ELF-1 (cell line): ENCODE results near the gene CDC42EP4.
"Not testable (repeated sequence)": the region's sequence is repeated elsewhere in the genome, so short reads cannot be mapped to it uniquely, and the experiment has no call there.

Experiments
- DNase-seq: peaks from one replicate; pipeline ENCODE4 v3.0.0-alpha.2; 2016; ENCODE audit warnings: low read depth, low spot score

CDC42EP4 gene

GRCh38 chr17:73280191-73280590 lies 31.6 kb downstream of the CDC42EP4 start:
- no peak for DNase-seq

DNA sequence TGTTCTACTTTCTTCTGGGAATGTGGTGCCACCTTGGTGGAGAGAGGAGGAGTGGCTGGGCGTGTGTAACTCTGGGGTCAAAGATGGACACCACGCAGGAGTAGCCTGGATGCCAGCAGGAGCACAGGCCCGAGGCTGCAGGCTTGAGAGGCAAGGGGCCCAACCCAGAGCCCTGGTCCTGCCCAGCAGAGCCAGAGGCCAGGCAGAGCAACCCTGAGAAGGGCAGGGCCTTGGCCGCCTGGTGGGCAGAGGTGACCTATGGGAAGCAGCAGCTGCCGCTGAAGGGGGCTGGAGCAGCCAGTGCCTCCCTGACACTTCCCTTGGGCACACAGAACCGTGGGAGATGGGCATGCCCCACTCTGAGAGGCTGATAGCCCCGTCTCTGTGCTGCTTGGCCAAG lies 32.1 kb downstream of the CDC42EP4 start:
- DNase-seq = no peak

GRCh38 chr17:73278465-73279453 lies 33.0 kb downstream of the CDC42EP4 start:
- no peak for DNase-seq

DNA sequence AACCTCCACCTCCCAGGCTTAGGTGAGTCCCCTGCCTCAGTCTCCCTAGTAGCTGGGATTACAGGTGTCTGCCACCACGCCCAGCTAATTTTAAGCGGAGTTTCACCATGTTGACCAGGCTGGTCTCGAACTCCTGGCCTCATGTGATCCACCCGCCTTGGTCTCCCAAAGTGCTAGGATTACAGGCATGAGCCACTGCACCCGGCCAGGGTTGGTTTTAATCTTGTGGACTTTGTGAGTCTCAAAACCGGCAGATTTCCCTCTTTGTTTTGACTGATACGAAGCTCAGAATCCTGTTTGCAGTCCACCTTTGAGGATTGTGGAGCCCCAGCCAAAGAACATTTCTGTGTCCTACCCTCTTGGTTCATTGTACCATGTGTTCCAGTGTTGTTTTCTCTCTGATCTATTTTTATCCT lies 33.7 kb downstream of the CDC42EP4 start:
- DNase-seq = no peak

- no peak for DNase-seq
Measured at GRCh38 chr17:73274490-73274889, 37.3 kb downstream of the CDC42EP4 start.

DNA sequence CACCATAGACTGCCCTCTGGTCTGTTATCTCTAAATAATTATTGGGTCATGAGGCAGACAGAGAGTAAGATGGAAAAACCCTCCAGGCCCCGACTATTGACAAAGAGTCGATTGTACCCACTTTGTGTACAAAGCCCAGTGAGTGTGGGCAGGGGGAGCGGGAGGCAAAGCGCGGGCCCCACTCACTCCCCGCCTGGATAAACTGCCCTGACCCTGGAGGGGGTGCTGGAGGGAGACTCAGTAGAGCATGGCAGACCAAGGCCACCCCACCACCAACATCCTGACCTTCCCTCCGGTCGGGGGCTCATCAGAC lies 38.9 kb downstream of the CDC42EP4 start:
- no peak for DNase-seq

- DNase-seq = no peak
Measured at GRCh38 chr17:73271072-73271471, 40.7 kb downstream of the CDC42EP4 start.

DNA sequence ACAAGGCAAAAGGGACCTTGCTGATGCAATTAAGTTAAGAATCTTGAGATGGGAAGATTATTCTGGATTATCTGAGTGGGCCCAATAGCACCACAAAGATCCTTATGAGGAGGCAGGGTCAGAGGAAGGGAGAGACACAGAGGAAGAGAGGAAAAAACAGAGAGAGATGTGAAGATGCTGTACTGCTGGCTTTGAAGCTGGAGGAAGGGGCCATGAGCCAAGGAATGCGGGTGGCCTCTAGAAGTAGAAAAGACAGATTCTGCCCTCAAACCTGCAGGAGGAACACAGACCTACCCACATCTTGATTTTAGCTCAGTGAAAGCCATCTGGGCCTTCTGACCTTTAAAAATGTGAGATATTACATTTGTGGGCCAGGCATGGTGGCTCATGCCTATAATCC lies 42.0 kb downstream of the CDC42EP4 start:
- no peak for DNase-seq

- no peak for DNase-seq
Measured at GRCh38 chr17:73269329-73269615, 42.5 kb downstream of the CDC42EP4 start.

DNA sequence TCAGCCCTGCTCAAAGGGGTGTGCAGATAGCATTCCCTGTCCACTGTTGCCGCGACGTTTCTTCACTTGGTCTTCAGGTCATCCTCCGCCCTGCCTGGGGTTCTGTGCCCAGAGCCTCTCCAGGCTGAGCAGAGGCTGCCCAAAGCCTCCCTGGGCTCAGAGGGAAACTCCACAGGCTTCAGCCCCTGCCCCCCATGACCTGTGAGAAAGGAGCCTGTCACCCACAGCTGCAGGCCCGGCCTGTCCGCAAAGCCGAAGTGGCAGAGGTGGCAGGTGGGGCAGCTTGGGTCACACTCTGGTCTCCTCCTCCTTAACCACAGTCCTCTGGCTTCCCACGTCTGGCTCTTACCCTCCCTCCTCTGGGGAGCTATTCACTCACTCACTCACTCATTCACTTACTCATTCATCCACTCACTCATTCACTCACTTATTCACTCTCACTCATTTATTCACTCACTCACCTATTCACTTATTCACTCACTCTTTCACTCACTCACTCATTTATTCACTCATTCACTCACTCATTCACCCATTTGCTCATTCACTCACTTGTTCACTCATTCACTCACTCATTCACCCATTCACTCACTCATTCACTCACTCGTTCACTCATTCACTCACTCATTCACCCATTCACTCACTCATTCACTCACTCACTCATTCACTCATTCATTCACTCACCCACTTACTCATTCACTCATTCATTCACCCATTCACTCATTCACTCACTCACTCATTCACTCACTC lies 43.0 kb downstream of the CDC42EP4 start:
- DNase-seq = no peak

GRCh38 chr17:73267648-73268537 lies 43.9 kb downstream of the CDC42EP4 start:
- no peak for DNase-seq

- no peak for DNase-seq
Measured at GRCh38 chr17:73266796-73267195, 45.0 kb downstream of the CDC42EP4 start.

GRCh38 chr17:73265646-73266640 lies 45.9 kb downstream of the CDC42EP4 start:
- DNase-seq = no peak

- DNase-seq = not testable (repeated sequence)
Measured at GRCh38 chr17:73264448-73264847, 47.4 kb downstream of the CDC42EP4 start.

DNA sequence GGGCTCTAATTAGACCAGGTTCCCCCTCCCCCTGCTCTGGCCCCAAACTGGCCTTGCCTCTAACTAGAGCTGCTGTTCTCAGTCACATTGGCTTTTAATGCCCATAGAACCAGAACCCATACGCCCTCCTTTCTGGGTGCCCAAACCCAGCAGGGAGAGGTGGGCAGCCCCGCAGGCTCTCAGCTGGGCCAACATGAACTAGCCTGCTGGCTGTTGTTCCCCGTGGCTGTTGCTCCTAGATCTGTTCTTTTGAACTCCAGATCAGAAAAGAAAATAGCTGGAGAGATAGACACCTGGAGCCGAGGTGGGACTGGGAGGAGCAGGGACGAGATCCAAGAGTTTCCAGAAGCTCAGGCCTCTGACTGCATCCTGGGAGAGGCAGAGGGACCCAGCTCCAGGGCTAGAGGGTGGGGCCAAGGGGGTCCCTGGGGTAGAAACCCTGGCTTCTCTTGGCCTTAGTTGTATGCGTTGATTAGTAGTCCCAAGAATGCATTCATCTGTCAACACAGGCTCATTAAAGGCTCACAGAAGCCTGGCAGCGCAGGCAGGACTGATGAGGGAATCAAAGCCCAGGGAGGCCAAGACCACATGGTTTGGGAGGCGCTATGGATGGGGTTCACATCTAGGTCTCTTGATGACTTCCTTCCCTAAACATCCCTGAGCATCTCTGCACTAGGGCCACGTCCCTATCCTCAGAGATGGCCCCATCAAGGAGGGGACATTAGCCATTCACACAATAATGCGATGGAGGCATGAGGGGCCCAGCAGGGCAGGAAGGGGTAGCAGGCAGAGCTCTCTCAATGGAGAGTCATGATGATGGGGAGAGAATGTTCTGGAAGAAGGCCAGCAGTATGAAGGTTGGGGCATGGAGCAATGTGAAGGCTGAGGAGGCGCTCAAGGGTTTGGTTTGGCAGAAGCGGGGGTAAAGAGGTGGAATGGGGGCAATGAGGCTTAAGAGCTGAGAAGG lies 48.8 kb downstream of the CDC42EP4 start:
- DNase-seq = peak; percentile 56

DNA sequence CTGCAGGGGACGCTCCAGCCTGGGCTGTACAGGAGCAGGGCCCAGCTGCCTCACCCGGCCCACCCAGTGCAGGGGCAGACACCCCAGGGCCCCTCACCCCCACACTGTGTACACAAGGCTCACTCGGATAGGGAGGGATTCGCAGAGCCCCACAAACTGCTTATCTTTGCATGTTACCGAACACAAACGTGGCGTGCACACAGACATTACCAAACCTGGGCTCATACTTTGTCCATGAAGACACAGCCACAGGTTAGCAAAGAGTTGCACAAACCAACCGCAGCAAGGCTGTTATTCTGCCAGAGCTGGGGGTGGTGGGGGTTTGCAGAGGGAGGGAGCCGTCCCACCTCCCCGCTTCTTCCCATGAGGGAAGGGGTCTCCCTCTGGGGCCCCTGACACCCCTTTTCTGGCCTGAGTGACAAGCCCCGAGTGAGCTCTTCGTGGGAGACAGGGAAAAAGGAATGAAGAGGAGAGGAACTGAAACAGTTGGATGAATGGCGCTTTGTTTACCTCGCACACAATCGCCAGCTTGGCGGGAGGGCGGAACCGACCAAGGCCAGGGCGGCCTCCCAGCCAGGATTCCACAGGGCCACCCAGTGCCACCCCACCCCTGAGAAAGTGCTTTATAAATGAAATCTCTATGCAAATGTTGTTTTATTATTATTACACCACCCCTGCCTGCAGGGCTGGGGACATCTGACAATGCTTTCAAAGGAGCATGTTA lies 49.7 kb downstream of the CDC42EP4 start:
- DNase-seq = peak; percentile 79

- peak; percentile 11 for DNase-seq
Measured at GRCh38 chr17:73261617-73261951, 50.2 kb downstream of the CDC42EP4 start, which contains the start of gene CPSF4L. CPSF4L (minus strand) TSS chr17:73261880; CDS start chr17:73261818, 62 bp downstream.

DNA sequence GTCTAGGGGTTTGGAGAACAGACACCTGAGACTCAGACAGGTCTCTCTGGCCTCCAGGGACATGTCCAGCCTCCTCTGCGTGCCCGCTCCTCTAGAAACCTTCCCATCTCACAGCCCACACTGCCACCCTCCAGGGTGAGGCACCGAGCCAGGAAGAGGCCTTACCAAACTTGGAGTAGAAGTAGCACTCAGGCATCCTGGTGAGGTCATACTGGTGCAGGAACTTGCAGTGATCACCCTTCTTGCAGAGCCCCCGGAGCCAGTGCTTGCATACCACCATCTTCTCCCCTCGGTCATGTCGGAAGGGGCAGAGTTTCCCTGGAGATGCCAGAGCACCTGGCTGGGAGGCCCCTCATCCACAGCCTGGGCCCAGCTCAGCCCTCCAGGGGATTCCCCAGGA lies 54.3 kb downstream of the CDC42EP4 start:
- DNase-seq = no peak

DNA sequence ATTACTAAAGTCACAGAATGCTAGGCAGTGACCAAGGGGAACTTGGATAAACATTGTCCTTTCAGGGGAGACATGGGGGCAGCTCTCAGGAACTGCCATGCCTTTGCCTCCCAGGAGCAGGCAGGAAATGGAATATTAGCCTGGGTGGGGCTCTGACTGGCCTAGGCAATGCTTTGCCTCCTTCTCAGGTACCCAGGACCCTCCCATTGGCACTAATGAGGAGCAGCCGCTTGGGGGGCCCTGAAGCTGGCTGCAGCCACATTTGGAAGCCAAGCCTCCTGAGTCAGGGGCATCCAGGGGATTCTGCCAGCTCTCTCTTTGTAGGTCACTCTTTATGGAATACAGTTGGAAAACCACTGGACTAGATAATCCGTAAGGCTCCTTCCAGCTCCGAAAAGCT lies 55.6 kb downstream of the CDC42EP4 start:
- peak; percentile 24 for DNase-seq
